GM19395 (cell line): ENCODE results near the gene PLPPR5.
A peak's percentile ranks its signal among the peaks of the same experiment; 100 is the strongest.
"Not testable (repeated sequence)": the region's sequence is repeated elsewhere in the genome, so short reads cannot be mapped to it uniquely, and the experiment has no call there.

ENCODE experiments used
- ATAC-seq: cut with Tn5 transposase; IDR thresholded peaks from one replicate; pipeline ENCODE4 v1.9.1; 2021; ENCODE audit warnings: mild to moderate bottlenecking, moderate library complexity; ENCODE audit not compliant: unreplicated experiment

PLPPR5 gene

GRCh38 chr1:98919652-98920051, 85.0 kb downstream of the PLPPR5 start:
- ATAC-seq: no peak

- no peak for ATAC-seq
Measured at GRCh38 chr1:98919211-98919610, 85.5 kb downstream of the PLPPR5 start.

DNA sequence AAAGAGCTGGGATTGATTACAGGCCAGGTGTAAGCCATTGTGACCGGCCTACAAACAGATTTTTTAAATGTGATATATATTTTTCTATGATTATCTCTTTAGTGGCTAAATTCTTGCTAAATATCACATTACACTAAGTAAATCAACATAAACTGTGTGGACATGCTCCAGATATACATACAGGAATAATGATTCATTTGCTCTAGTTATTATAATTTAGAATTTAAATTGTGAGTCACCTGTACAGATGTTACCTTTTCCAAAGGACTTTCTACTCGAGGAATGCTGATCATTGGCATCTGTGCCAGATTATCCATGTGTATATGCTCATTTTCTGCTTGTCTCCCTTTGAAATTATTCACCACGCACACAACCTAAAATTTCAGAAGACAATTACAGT, 90.1 kb downstream of the PLPPR5 start:
- ATAC-seq: no peak

GRCh38 chr1:98910827-98911226, 93.8 kb downstream of the PLPPR5 start:
- ATAC-seq: no peak

GRCh38 chr1:98908980-98909379, 95.7 kb downstream of the PLPPR5 start:
- ATAC-seq: no peak

DNA sequence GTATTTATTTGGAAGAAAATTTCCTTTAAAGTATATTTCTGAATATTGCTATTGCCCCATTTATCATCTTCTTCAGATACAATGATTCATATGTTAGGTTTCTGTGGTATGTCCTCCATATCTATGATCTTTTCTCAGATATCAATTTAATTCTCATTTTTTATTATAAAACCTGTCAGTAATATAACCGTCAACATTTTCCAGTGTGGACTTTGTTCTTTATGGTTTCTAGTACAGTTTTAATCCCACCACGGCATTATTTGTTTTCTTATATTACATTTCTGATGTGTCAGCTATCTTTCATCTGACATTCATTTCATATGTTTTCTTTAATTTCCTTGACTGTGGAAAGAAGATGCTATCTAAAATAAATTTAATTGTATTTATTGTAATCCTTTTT, 97.9 kb downstream of the PLPPR5 start:
- no peak for ATAC-seq

DNA sequence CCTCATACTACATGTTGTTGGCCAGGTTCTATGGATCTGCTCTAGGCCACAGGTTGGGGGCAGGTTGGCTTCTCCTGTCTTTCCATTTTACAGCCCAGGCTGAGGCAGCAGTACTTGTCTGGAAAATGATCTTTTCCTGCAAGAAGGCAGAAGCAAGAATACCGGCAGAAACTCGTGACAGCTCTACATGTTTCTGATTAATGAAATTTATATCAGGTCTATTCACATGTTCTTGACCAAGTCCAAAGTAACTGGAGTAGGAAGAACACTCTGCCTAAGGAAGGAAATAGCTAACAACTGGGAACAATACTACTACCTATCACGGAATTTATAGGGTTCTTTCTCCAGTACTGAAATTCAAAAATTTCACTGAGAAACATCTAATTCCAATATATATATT, 98.3 kb downstream of the PLPPR5 start:
- no peak for ATAC-seq

DNA sequence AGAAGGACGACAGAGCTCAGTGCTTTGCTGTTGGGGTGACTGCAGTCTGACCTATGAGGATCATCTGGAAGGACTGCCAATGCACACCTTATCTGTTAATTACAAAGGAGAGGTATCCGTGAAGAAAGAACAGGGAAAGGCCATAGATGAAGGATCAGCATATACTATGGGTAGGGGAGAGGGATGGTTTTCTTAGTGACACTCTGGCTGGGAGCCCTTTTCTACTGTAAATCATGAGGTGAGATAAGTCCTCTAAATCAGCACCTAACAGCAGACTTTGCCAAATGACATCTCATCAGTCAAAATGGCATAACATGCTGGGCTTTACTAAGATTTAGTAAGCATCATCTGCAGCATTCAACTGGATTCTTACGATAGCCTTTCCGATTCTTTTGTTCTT, 100.0 kb downstream of the PLPPR5 start:
- ATAC-seq: no peak

GRCh38 chr1:98903726-98904125, 100.9 kb downstream of the PLPPR5 start:
- no peak for ATAC-seq

- ATAC-seq: no peak
Measured at GRCh38 chr1:98903261-98903660, 101.4 kb downstream of the PLPPR5 start.

DNA sequence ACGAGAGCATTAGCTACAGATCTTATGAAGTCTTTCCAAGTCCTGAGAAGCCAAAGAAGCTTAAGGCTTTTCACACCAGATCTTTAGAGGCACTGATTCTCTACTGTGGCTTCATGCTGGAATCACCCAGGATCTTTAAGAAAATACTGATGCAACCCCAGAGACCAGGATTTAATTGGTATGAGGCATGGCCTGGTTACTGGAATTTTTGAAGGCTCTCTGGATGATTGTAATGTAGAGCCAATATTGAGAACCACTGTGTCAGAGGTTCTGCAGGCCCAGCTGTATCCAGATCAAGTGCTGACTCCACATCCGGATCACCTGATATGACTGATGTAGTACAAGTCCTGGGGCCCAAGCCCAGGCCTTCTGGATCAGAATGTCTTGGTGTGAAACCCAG, 105.7 kb downstream of the PLPPR5 start:
- ATAC-seq: no peak

- ATAC-seq: no peak
Measured at GRCh38 chr1:98897479-98897878, 107.2 kb downstream of the PLPPR5 start.

DNA sequence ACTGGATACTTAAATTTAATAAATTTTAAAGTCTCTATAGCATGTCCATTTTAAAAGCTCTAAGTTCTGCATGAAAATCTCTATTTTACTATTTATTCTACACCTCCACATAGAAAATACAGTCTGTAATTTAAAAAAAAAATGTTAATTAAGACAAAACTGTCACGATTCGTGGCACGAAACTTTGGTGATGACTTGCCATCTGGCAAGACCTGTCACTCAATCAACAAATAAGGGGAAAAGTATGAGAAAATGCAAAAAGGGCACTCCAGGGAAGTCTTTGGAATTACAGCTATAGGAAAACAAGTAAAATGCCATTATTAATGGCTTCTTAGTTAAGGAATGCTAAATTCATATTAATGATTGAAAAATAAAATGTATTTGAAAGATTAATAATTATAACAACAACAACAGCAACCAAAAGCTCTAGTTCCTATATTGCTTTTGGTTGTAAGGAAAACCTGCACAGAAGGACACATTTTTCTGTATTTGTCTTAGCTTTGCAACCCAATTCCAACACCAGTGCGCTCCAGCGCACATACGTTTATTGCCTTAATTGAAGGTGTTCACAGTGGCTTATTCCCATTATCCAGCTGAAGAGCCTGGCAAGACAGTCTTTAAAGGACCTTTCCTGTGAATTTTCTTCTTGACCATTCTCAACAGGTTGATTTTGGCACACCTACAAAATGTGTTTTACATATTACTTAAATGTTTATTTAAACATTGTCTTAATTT, 107.8 kb downstream of the PLPPR5 start:
- ATAC-seq: no peak

GRCh38 chr1:98893371-98893770, 111.3 kb downstream of the PLPPR5 start:
- no peak for ATAC-seq

DNA sequence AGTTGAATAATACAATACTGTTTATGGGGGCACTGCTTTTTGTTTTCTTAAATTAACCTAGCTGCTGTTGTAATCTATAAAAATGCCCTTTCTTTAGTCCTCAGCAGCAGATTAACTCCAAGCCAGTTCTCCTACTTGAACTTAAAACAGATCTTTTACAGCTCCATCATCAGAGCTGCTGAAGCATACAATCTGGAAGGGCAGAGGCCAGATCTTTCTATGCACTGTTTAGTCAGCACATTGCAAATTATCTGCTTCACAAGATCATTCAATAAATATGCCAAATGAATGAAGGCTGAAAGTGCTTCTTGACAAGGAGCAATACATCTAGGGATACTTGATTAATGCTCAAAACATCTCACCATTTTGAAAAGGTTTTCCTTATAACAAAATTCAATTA, 115.8 kb downstream of the PLPPR5 start:
- ATAC-seq: no peak

DNA sequence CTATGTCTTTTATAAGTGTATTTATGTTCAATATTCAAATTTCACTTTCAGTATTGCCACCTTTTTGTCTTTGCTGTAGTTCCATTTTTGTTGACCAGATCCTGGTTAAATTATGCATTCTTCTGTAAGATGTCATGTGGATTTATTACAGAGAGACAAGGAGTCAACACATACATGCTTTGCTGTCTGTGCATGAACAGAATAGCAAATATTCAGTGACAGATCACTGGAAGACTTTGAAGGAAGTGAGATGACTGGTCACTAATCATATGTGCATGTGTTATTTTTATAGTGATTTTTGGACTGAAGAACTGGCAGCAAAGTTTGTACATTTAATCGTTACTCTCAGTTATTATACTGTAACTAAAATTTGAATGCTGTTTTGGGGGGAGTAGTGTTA, 117.2 kb downstream of the PLPPR5 start:
- ATAC-seq: no peak

DNA sequence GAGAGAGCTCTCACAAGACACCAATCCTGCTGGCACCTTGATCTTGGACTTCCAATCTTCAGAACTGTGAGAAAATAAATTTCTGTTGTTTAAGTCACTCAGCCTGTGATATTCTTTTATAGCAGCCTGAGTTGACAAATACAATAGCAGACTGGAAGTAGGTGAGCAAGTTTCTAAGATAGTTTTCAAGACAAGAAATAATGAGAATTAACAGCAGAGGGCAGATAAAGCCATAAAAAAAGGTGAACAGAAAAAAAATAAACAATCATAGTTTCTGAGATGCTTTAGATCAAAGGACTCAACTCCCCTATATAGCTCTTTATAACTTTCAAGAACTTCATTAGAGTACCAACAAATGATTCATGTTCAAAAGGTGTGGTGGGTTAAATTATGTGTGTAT, 119.8 kb downstream of the PLPPR5 start:
- ATAC-seq: no peak

DNA sequence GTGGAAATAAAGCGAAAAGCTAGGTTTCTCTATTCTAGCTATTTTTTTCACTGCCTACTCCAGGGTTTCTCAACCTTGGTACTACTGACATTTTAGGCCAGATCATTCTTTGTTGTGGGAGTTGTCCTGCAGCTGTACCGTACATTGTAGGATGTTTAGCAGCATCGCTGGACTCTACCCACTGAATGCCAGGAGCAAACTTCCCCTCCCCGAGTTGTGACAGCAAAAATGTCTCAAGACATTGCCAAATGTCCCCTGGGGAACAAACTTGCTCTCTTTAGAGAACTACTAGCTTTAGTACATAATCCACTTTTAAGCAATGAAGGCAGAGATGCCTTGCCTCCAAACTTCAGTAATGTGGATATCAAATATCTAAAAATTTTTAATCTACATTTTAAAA, 122.8 kb downstream of the PLPPR5 start:
- ATAC-seq: no peak

DNA sequence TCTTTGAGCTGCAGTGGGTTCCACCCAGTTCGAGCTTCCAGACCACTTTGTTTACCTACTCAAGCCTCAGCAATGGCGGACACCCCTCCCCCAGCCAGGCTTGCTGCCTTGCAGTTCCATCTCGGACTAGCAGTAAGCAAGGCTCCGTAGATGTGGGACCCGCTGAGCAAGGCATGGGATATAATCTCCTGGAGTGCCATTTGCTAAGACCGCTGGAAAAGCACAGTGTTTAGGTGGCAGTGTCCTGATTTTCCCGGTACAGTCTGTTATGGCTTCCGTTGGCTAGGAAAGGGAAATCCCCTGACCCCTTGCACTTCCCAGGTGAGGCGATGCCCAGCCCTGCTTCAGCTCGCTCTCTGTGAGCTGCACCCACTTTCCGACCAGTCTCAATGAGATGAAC, 123.4 kb downstream of the PLPPR5 start:
- ATAC-seq: not testable (repeated sequence)

GRCh38 chr1:98874828-98875227, 129.8 kb downstream of the PLPPR5 start:
- no peak for ATAC-seq

- ATAC-seq: peak; percentile 98
Measured at GRCh38 chr1:98870959-98871903, 133.4 kb downstream of the PLPPR5 start.

DNA sequence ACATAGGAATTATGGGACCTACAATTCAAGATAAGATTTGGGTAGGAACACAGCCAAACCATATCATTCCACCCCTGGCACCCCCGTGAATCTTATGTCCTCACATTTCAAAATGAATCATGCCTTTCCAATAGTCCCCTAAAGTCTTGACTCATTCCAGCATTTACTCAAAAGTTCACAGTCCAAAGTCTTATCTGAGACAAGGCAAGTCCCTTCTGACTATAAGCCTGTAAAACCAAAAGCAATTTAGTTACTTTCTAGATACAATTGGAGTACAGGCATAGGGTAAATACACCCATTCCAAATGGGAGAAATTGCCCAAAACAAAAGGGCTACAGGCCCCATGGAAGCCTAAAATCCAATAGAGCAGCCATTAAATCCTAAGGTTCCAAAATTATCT, 138.9 kb downstream of the PLPPR5 start:
- ATAC-seq: no peak
